CMK (cell line): ENCODE measurements around the gene CRPPA.
"Not testable (repeated sequence)": the region's sequence is repeated elsewhere in the genome, so short reads cannot be mapped to it uniquely, and the experiment has no call there.

ENCODE experiments used
- DNase-seq: peaks from one replicate; pipeline ENCODE4 v3.0.0-alpha.2; 2010; ENCODE audit warnings: low read depth

The CRPPA gene

GRCh38 chr7:16396766-16397500 lies 24.4 kb downstream of the CRPPA start:
- no peak for DNase-seq

- no peak for DNase-seq
Observed at GRCh38 chr7:16395121-16395520, 26.2 kb downstream of the CRPPA start.

- DNase-seq: no peak
Observed at GRCh38 chr7:16393862-16394422, 27.4 kb downstream of the CRPPA start.

- DNase-seq: no peak
Observed at GRCh38 chr7:16392990-16393523, 28.3 kb downstream of the CRPPA start.

GRCh38 chr7:16383786-16384185 lies 37.6 kb downstream of the CRPPA start:
- DNase-seq: not testable (repeated sequence)

GRCh38 chr7:16383103-16383502 lies 38.2 kb downstream of the CRPPA start:
- not testable (repeated sequence) for DNase-seq
